ENCODE data around the gene FRS2. TPM values are rescaled to one million over a fixed set of nuclear protein-coding genes. Genes with fewer than 3 reads are reported as not detected.

The FRS2 gene
- total and polyA plus RNA-seq, 10 of the 15 experiments (the other 5 are each of a cell fraction or from before 2014, with no cell fraction given) = 1.1 to 13.1 (median 5.9) TPM

- no TSS peak for BruUV-seq (replicated peaks)
- H3K79me2 ChIP-seq (ENCODE audit: control insufficient read depth, insufficient read depth, low read length) = no peaks in the 10 kb centered on the region
- H4K20me1 ChIP-seq (ENCODE audit: control insufficient read depth, insufficient read depth) = no peaks in the 10 kb centered on the region
- ATAC-seq = no peak
- ChIA-PET CTCF (interaction anchor here (0.7 to 0.8 kb wide), 2 partner anchors 33 to 61 kb away, joined by 3 read pairs; no protein-coding TSS in a partner anchor), RAD21 (ENCODE audit: unreplicated experiment) (no interaction called here), POLR2A (no interaction called here), SMC1A (ENCODE audit: uncharacterized antibody, unreplicated experiment) (interaction anchor here (1.2 kb wide), 1 partner anchor 25 kb away, joined by 3 read pairs; no protein-coding TSS in a partner anchor)
- intact Hi-C loops (cut with micrococcal nuclease; ENCODE audit: unreplicated experiment) = no loop called here
- WGBS (ENCODE audit: insufficient coverage, insufficient replicate concordance, low lambda C conversion rate, missing lambda C conversion rate) = 50% methylated on average over 3 of the region's 3 CpGs
- H3K27me3 ChIP-seq (replicated peaks in 1 of 2; ENCODE audit: control insufficient read depth in 2 of 2, insufficient read depth in 2 of 2, low read length in 1 of 2) = no peaks in the 10 kb centered on the region
- DNase-seq (ENCODE audit: low read depth, low spot score) = no peak
- H3K4me2 ChIP-seq (ENCODE audit: control insufficient read depth, insufficient read depth) = no peak overlapping the region
- H3K9me3 ChIP-seq (replicated peaks; ENCODE audit: control insufficient read depth, insufficient read depth, low read length) = no peaks in the 10 kb centered on the region
- no peak overlapping the region for H3K4me3 ChIP-seq
- in situ Hi-C loops (cut with MboI) = no loop called here
- no peak for FAIRE-seq
- H3K27ac ChIP-seq (ENCODE audit: control insufficient read depth, insufficient read depth) = no peak overlapping the region
- no peaks in the 10 kb centered on the region for H3K4me1 ChIP-seq (ENCODE audit: control insufficient read depth, insufficient read depth, low read length)
- no peaks in the 10 kb centered on the region for H3K36me3 ChIP-seq (ENCODE audit: control insufficient read depth in 2 of 2, insufficient read depth in 2 of 2, low read length in 1 of 2)
- no peak overlapping the region for H2AFZ ChIP-seq (ENCODE audit: control insufficient read depth, low read depth, low read length)
- no peak overlapping the region for H3K9ac ChIP-seq (ENCODE audit: control insufficient read depth, insufficient read depth, low read length)
- TF ChIP-seq NFIC (IDR thresholded peaks at IDR 0.05; ENCODE audit: low read depth, low read length) (no peak), IKZF2 (IDR thresholded peaks at IDR 0.05) (no peak), RAD21 (IDR thresholded peaks at IDR 0.05; ENCODE audit: insufficient read depth, low read depth, low read length) (no peak), RB1 (IDR thresholded peaks at IDR 0.05; ENCODE audit: borderline replicate concordance) (no peak), CBX5 (IDR thresholded peaks at IDR 0.05; ENCODE audit: low read depth) (no peak), RELB (IDR thresholded peaks at IDR 0.05; ENCODE audit: low read depth) (no peak), RELA (IDR thresholded peaks at IDR 0.05; ENCODE audit: borderline replicate concordance, partially characterized antibody) (no peak), RBBP5 (conservative IDR thresholded peaks at IDR 0.05) (no peak), HDGF (IDR thresholded peaks at IDR 0.05) (no peak), PAX5 (IDR thresholded peaks at IDR 0.05; ENCODE audit: borderline replicate concordance, low read depth, low read length) (no peak), IRF3 (IDR thresholded peaks at IDR 0.05) (no peak), SMARCA5 (IDR thresholded peaks at IDR 0.05) (no peak), MYB (IDR thresholded peaks at IDR 0.05; ENCODE audit: borderline replicate concordance, low read depth, low read length) (no peak), YY1 (IDR thresholded peaks at IDR 0.05; ENCODE audit: low read depth, low read length) (no peak), ZNF274 (IDR thresholded peaks at IDR 0.05; ENCODE audit: insufficient read depth, insufficient read length) (no peak), NR2C1 (IDR thresholded peaks at IDR 0.05) (no peak)
- TF ChIP-seq, protein P1, sequence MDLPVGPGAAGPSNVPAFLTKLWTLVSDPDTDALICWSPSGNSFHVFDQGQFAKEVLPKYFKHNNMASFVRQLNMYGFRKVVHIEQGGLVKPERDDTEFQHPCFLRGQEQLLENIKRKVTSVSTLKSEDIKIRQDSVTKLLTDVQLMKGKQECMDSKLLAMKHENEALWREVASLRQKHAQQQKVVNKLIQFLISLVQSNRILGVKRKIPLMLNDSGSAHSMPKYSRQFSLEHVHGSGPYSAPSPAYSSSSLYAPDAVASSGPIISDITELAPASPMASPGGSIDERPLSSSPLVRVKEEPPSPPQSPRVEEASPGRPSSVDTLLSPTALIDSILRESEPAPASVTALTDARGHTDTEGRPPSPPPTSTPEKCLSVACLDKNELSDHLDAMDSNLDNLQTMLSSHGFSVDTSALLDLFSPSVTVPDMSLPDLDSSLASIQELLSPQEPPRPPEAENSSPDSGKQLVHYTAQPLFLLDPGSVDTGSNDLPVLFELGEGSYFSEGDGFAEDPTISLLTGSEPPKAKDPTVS (IDR thresholded peaks at IDR 0.05; ENCODE audit: low read depth, low read length) = no peak
- TF ChIP-seq, protein P2, sequence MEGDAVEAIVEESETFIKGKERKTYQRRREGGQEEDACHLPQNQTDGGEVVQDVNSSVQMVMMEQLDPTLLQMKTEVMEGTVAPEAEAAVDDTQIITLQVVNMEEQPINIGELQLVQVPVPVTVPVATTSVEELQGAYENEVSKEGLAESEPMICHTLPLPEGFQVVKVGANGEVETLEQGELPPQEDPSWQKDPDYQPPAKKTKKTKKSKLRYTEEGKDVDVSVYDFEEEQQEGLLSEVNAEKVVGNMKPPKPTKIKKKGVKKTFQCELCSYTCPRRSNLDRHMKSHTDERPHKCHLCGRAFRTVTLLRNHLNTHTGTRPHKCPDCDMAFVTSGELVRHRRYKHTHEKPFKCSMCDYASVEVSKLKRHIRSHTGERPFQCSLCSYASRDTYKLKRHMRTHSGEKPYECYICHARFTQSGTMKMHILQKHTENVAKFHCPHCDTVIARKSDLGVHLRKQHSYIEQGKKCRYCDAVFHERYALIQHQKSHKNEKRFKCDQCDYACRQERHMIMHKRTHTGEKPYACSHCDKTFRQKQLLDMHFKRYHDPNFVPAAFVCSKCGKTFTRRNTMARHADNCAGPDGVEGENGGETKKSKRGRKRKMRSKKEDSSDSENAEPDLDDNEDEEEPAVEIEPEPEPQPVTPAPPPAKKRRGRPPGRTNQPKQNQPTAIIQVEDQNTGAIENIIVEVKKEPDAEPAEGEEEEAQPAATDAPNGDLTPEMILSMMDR (IDR thresholded peaks at IDR 0.05 in 2 of 3, conservative IDR thresholded peaks at IDR 0.05 in 1 of 3; ENCODE audit: control insufficient read depth in 2 of 3, extremely low read depth in 1 of 3, insufficient read depth in 1 of 3, low read depth in 3 of 3, low read length in 3 of 3) = no peak
- TF ChIP-seq, protein P3, sequence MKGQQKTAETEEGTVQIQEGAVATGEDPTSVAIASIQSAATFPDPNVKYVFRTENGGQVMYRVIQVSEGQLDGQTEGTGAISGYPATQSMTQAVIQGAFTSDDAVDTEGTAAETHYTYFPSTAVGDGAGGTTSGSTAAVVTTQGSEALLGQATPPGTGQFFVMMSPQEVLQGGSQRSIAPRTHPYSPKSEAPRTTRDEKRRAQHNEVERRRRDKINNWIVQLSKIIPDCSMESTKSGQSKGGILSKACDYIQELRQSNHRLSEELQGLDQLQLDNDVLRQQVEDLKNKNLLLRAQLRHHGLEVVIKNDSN (IDR thresholded peaks at IDR 0.05; ENCODE audit: borderline replicate concordance, extremely low read length, insufficient read depth, low read depth, low read length) = no peak
Measured at GRCh38 chr12:69433653-69434052, 36.5 kb upstream of the FRS2 start.

All from GM12878 (cell line).